Glomerular visceral epithelial cell (primary cell): ENCODE results near the gene RABGAP1L.
"Not testable (repeated sequence)": the region's sequence is repeated elsewhere in the genome, so short reads cannot be mapped to it uniquely, and the experiment has no call there.

ENCODE experiments used
- DNase-seq: peaks from one replicate; pipeline ENCODE4 v3.0.0-alpha.2; 2016; ENCODE audit errors: extremely low spot score

RABGAP1L gene

GRCh38 chr1:174654560-174654959 lies 495.2 kb downstream of the RABGAP1L start:
- DNase-seq: no peak

GRCh38 chr1:174656409-174657059 lies 497.2 kb downstream of the RABGAP1L start:
- DNase-seq: no peak

GRCh38 chr1:174657411-174657810 lies 498.1 kb downstream of the RABGAP1L start:
- DNase-seq: no peak

GRCh38 chr1:174657893-174658292 lies 498.6 kb downstream of the RABGAP1L start:
- no peak for DNase-seq

- peak; percentile 72 for DNase-seq
Measured at GRCh38 chr1:174659823-174660222, 500.5 kb downstream of the RABGAP1L start.

GRCh38 chr1:174660476-174660875 lies 501.2 kb downstream of the RABGAP1L start:
- no peak for DNase-seq

GRCh38 chr1:174663358-174663757 lies 504.0 kb downstream of the RABGAP1L start:
- no peak for DNase-seq

GRCh38 chr1:174666248-174666647 lies 506.9 kb downstream of the RABGAP1L start:
- DNase-seq: no peak

- no peak for DNase-seq
Measured at GRCh38 chr1:174671826-174672225, 512.5 kb downstream of the RABGAP1L start.

GRCh38 chr1:174676856-174677255 lies 517.5 kb downstream of the RABGAP1L start:
- no peak for DNase-seq

GRCh38 chr1:174678657-174679056 lies 519.3 kb downstream of the RABGAP1L start:
- DNase-seq: no peak

GRCh38 chr1:174680101-174680500 lies 520.8 kb downstream of the RABGAP1L start:
- DNase-seq: no peak

GRCh38 chr1:174682419-174683008 lies 523.2 kb downstream of the RABGAP1L start:
- no peak for DNase-seq

GRCh38 chr1:174686213-174686612 lies 526.9 kb downstream of the RABGAP1L start:
- DNase-seq: no peak

- no peak for DNase-seq
Measured at GRCh38 chr1:174689524-174689923, 530.2 kb downstream of the RABGAP1L start.

GRCh38 chr1:174690266-174690665 lies 530.9 kb downstream of the RABGAP1L start:
- DNase-seq: no peak

GRCh38 chr1:174692313-174692712 lies 533.0 kb downstream of the RABGAP1L start:
- peak; percentile 9 for DNase-seq

GRCh38 chr1:174693085-174693484 lies 533.8 kb downstream of the RABGAP1L start:
- DNase-seq: no peak

GRCh38 chr1:174693539-174693938 lies 534.2 kb downstream of the RABGAP1L start:
- DNase-seq: not testable (repeated sequence)

- DNase-seq: no peak
Measured at GRCh38 chr1:174696026-174696821, 536.9 kb downstream of the RABGAP1L start.

- no peak for DNase-seq
Measured at GRCh38 chr1:174700314-174700713, 541.0 kb downstream of the RABGAP1L start.

GRCh38 chr1:174700775-174701174 lies 541.5 kb downstream of the RABGAP1L start:
- no peak for DNase-seq

- DNase-seq: no peak
Measured at GRCh38 chr1:174701565-174701964, 542.2 kb downstream of the RABGAP1L start.
